MCF 10A (cell line): Measurements from ENCODE around the gene ALS2. TPM values are rescaled to one million over a fixed set of nuclear protein-coding genes. Genes with fewer than 3 reads are reported as not detected.

Source experiments
- BruUV-seq: library from RNA; stranded (reverse); fragments of 400-500 nt; replicated peaks from 2 replicates; lab custom pipeline; 2021; lab: Mats Ljungman, UMichigan
- CTCF ChIA-PET: fragments of 300-600 bp; sonication (Branson Sonifier 250); formaldehyde crosslinking; extraction: SDS; loops from one replicate; lab custom pipeline; 2021; ENCODE audit warnings: antibody characterized with exemption, inconsistent platforms; lab: Yijun Ruan, JAX
- POLR2A ChIA-PET: fragments of 300-600, 350-650 bp; sonication (Branson Sonifier 250); formaldehyde crosslinking; extraction: SDS; loops from one replicate; lab custom pipeline; 2020; ENCODE audit warnings: antibody characterized with exemption, inconsistent platforms; lab: Yijun Ruan, JAX
- DNase-seq: peaks from one replicate; pipeline ENCODE4 v3.0.0-alpha.2; 2018; ENCODE audit not compliant: unreplicated experiment
- H3K27ac Mint-ChIP-seq: one replicate; pipeline ENCODE4 v1.8.0; 2022; ENCODE audit warnings: mild to moderate bottlenecking, low read depth, mixed read lengths; ENCODE audit not compliant: unreplicated experiment
- H3K27me3 Mint-ChIP-seq: one replicate; pipeline ENCODE4 v1.8.0; 2022; ENCODE audit warnings: mixed read lengths; ENCODE audit not compliant: insufficient read depth, unreplicated experiment
- H3K36me3 Mint-ChIP-seq: one replicate; pipeline ENCODE4 v1.8.0; 2022; ENCODE audit warnings: mild to moderate bottlenecking, moderate library complexity, mixed read lengths; ENCODE audit not compliant: insufficient read depth, unreplicated experiment
- H3K4me1 Mint-ChIP-seq: one replicate; pipeline ENCODE4 v1.8.0; 2022; ENCODE audit warnings: mixed read lengths; ENCODE audit not compliant: insufficient read depth, unreplicated experiment
- H3K4me3 Mint-ChIP-seq: one replicate; pipeline ENCODE4 v1.8.0; 2022; ENCODE audit warnings: mild to moderate bottlenecking, moderate library complexity, mixed read lengths; ENCODE audit not compliant: unreplicated experiment
- H3K9me3 Mint-ChIP-seq: one replicate; pipeline ENCODE4 v1.8.0; 2022; ENCODE audit warnings: mixed read lengths; ENCODE audit not compliant: unreplicated experiment
- intact Hi-C: fragments of 100-400 bp; cut with micrococcal nuclease; formaldehyde crosslinking; loops from 2 replicates; pipeline ENCODE4 v1.14.1; 2022
- total RNA-seq: library from RNA; stranded (reverse); gene quantifications from 2 replicates; pipeline ENCODE4 v1.2.3, GENCODE V29; 2022
- TF ChIP-seq, protein P1 (sequence below): fragments of 200-600 bp; IDR thresholded peaks from one replicate; pipeline ENCODE4 v1.8.0; 2022; ENCODE audit warnings: antibody characterized with exemption, mild to moderate bottlenecking; ENCODE audit not compliant: unreplicated experiment

Gene ALS2
- total RNA-seq, 1 experiment from 2014 or later, result 14.6 TPM

DNA sequence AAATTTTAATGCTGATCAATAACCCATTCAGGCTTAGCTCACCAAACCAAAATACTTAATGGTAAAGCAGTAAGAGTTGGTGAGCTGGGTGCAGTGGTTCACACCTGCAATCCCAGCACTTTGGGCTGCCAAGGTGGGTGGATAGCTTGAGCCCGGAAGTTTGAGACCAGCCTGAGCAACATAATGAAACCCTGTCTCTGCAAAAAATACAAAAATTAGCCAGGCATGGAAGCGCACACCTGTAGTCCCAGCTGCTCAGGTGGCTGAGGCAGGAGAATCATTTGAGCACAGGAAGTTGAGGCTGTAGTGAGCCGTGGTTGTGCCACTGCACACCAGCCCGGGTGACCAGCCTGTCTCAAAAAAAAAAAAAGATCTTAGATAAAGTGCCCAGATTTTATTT is 46.6 kb downstream of the ALS2 start:
- Mint-ChIP-seq H3K27me3 (no peaks in the 10 kb centered on the region), H3K36me3 (peaks cover 47% of the 10 kb centered on the region), H3K27ac (no peak overlapping the region), H3K4me3 (no peak overlapping the region), H3K9me3 (no peaks in the 10 kb centered on the region), H3K4me1 (no peaks in the 10 kb centered on the region)
- no TSS peak for BruUV-seq
- TF ChIP-seq, protein P1, sequence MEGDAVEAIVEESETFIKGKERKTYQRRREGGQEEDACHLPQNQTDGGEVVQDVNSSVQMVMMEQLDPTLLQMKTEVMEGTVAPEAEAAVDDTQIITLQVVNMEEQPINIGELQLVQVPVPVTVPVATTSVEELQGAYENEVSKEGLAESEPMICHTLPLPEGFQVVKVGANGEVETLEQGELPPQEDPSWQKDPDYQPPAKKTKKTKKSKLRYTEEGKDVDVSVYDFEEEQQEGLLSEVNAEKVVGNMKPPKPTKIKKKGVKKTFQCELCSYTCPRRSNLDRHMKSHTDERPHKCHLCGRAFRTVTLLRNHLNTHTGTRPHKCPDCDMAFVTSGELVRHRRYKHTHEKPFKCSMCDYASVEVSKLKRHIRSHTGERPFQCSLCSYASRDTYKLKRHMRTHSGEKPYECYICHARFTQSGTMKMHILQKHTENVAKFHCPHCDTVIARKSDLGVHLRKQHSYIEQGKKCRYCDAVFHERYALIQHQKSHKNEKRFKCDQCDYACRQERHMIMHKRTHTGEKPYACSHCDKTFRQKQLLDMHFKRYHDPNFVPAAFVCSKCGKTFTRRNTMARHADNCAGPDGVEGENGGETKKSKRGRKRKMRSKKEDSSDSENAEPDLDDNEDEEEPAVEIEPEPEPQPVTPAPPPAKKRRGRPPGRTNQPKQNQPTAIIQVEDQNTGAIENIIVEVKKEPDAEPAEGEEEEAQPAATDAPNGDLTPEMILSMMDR, result no peak
- ChIA-PET CTCF (no interaction called here), POLR2A (interaction anchor here (0.9 to 1.7 kb wide), 3 partner anchors 8 to 92 kb away, joined by 3 to 6 read pairs (median 5); no protein-coding TSS in a partner anchor)
- intact Hi-C loops, result no loop called here
- DNase-seq, result no peak

- intact Hi-C loops, result no loop called here
- H3K9me3 Mint-ChIP-seq, result no peaks in the 10 kb centered on the region
- H3K4me3 Mint-ChIP-seq, result no peak overlapping the region
- no peaks in the 10 kb centered on the region for H3K27me3 Mint-ChIP-seq
- H3K36me3 Mint-ChIP-seq, result peaks cover 48% of the 10 kb centered on the region
- TF ChIP-seq, protein P1, result no peak
- POLR2A ChIA-PET, result interaction anchor here (0.9 to 1.7 kb wide), 3 partner anchors 9 to 91 kb away, joined by 3 to 6 read pairs (median 5); no protein-coding TSS in a partner anchor
- no TSS peak for BruUV-seq
- CTCF ChIA-PET, result no interaction called here
- no peak overlapping the region for H3K27ac Mint-ChIP-seq
- peak; percentile 9 for DNase-seq
- no peaks in the 10 kb centered on the region for H3K4me1 Mint-ChIP-seq
Measured at GRCh38 chr2:201733544-201733943, 47.2 kb downstream of the ALS2 start.

- ChIA-PET CTCF (interaction anchor here (1.0 kb wide), 1 partner anchor 15 kb away, joined by 3 read pairs; no protein-coding TSS in a partner anchor), POLR2A (no interaction called here)
- Mint-ChIP-seq H3K4me3 (no peak overlapping the region), H3K27ac (no peak overlapping the region), H3K4me1 (no peaks in the 10 kb centered on the region), H3K9me3 (no peaks in the 10 kb centered on the region), H3K36me3 (peaks cover 62% of the 10 kb centered on the region), H3K27me3 (no peaks in the 10 kb centered on the region)
- intact Hi-C loops, result no loop called here
- BruUV-seq, result no TSS peak
- TF ChIP-seq, protein P1, result no peak
- no peak for DNase-seq
Measured at GRCh38 chr2:201730651-201731285, 50.0 kb downstream of the ALS2 start.

GRCh38 chr2:201715459-201715858 is 65.3 kb downstream of the ALS2 start:
- H3K36me3 Mint-ChIP-seq, result peaks cover 65% of the 10 kb centered on the region
- intact Hi-C loops, result no loop called here
- no peak for DNase-seq
- no peak overlapping the region for H3K27ac Mint-ChIP-seq
- POLR2A ChIA-PET, result no interaction called here
- TF ChIP-seq, protein P1, result no peak
- CTCF ChIA-PET, result interaction anchor here (0.7 to 0.8 kb wide), 2 partner anchors 15 to 64 kb away, joined by 3 read pairs; no protein-coding TSS in a partner anchor
- no peaks in the 10 kb centered on the region for H3K27me3 Mint-ChIP-seq
- H3K4me3 Mint-ChIP-seq, result no peak overlapping the region
- no peaks in the 10 kb centered on the region for H3K4me1 Mint-ChIP-seq
- BruUV-seq, result no TSS peak
- no peaks in the 10 kb centered on the region for H3K9me3 Mint-ChIP-seq
